A549 (cell line): Measurements from ENCODE around the gene CEP83. TPM values are rescaled to one million over a fixed set of nuclear protein-coding genes. Genes with fewer than 3 reads are reported as not detected.

Source experiments
- ATAC-seq, 2 experiments: fragments of 200-7000 bp in 1 of 2; fragments of >200 bp in 1 of 2; cut with Nextera tagmentation in 1 of 2; cut with Tn5 transposase in 1 of 2; 3 replicates each; pipeline versions ENCODE4 v1.8.0 to v1.9.1; 2018 to 2020; ENCODE audit warnings: mild to moderate bottlenecking in 1 of 2, moderate library complexity in 1 of 2
- CTCF ChIA-PET: fragments of 300-600 bp; sonication (Branson Sonifier 250); formaldehyde crosslinking; extraction: SDS; loops from one replicate; lab custom pipeline; 2021; ENCODE audit warnings: antibody characterized with exemption, inconsistent platforms; lab: Yijun Ruan, JAX
- POLR2A ChIA-PET: fragments of 350-600 bp; formaldehyde crosslinking; extraction: SDS; loops from one replicate; lab custom pipeline; 2021; ENCODE audit warnings: antibody characterized with exemption, inconsistent platforms; lab: Yijun Ruan, JAX
- DNase-seq, 2 experiments: peaks; one replicate each; pipeline versions ENCODE4 v3.0.0 to v3.0.0-alpha.2; 2011 to 2016; ENCODE audit warnings: low read depth in 1 of 2, low spot score in 1 of 2
- FAIRE-seq: peaks from 2 replicates; lab custom pipeline; 2011; peaks lifted over from hg19 to GRCh38; lab: Jason Lieb, UNC
- H3K27ac ChIP-seq, 2 experiments: fragments of >200 bp; sonication (Bioruptor Twin); formaldehyde crosslinking; 3 replicates each; pipeline ENCODE4 v1.5.1; 2016 to 2017
- H3K4me1 ChIP-seq: fragments of >200 bp; sonication (Bioruptor Twin); formaldehyde crosslinking; 3 replicates; pipeline ENCODE4 v1.6.1; 2016
- H3K4me2 ChIP-seq: fragments of >200 bp; sonication (Bioruptor Twin); formaldehyde crosslinking; 3 replicates; pipeline ENCODE4 v1.6.1; 2016
- H3K4me3 ChIP-seq: fragments of >200 bp; sonication (Bioruptor Twin); formaldehyde crosslinking; 3 replicates; pipeline ENCODE4 v1.5.1; 2016
- H3K9me3 ChIP-seq: fragments of >200 bp; sonication (Bioruptor Twin); formaldehyde crosslinking; 3 replicates; pipeline ENCODE4 v1.6.1; 2016
- ATOH8 ChIP-seq: fragments of 250-450 bp; sonication (Bioruptor Pico); IDR thresholded peaks from 2 replicates; pipeline ENCODE4 v1.5.0; 2020; ENCODE audit warnings: low read depth, mild to moderate bottlenecking, moderate library complexity
- BCL3 ChIP-seq: fragments of >200 bp; sonication (Bioruptor Twin); formaldehyde crosslinking; IDR thresholded peaks from 3 replicates; pipeline ENCODE4 v1.6.1; 2016
- CBX8 ChIP-seq: fragments of 200-600 bp; sonication (generic); IDR thresholded peaks from 2 replicates; pipeline ENCODE4 v1.6.1; 2016
- CHD4 ChIP-seq: fragments of 200-600 bp; sonication (generic); IDR thresholded peaks from 2 replicates; pipeline ENCODE4 v1.6.1; 2016; ENCODE audit warnings: antibody characterized with exemption, mild to moderate bottlenecking, borderline replicate concordance
- E2F6 ChIP-seq: IDR thresholded peaks from 2 replicates; pipeline ENCODE4 v1.6.1; 2012; ENCODE audit warnings: low read depth, borderline replicate concordance
- EP300 ChIP-seq, 2 experiments: fragments of >200 bp; sonication (Bioruptor Twin); formaldehyde crosslinking; IDR thresholded peaks; 2 replicates in 1 of 2; 3 replicates in 1 of 2; pipeline ENCODE4 v1.6.1; 2016 to 2017
- HDAC2 ChIP-seq: fragments of 200-600 bp; sonication (generic); IDR thresholded peaks from 2 replicates; pipeline ENCODE4 v1.6.1; 2016
- HMGXB4 ChIP-seq: fragments of 250-450 bp; sonication (Bioruptor Pico); IDR thresholded peaks from 2 replicates; pipeline ENCODE4 v1.5.0; 2021; ENCODE audit warnings: mild to moderate bottlenecking, moderate library complexity, borderline replicate concordance
- JUN ChIP-seq, 2 experiments: fragments of >200 bp; sonication (Bioruptor Twin); formaldehyde crosslinking; IDR thresholded peaks; 2 replicates in 1 of 2; 3 replicates in 1 of 2; pipeline ENCODE4 v1.6.1; 2016 to 2017
- KDM1A ChIP-seq: fragments of 200-600 bp; sonication (generic); IDR thresholded peaks from 2 replicates; pipeline ENCODE4 v1.6.1; 2016; ENCODE audit warnings: low read depth, mild to moderate bottlenecking
- MAX ChIP-seq: IDR thresholded peaks from 2 replicates; pipeline ENCODE4 v1.6.1; 2012
- MYC ChIP-seq: IDR thresholded peaks from 2 replicates; pipeline ENCODE4 v1.6.1; 2012; ENCODE audit warnings: mild to moderate bottlenecking, inconsistent platforms, low read length, improper control_type of control experiment, borderline replicate concordance
- NR3C1 ChIP-seq: fragments of >200 bp; sonication (Bioruptor Twin); formaldehyde crosslinking; IDR thresholded peaks from 3 replicates; pipeline ENCODE4 v1.6.1; 2017
- PHF8 ChIP-seq: fragments of 200-600 bp; sonication (generic); IDR thresholded peaks from 2 replicates; pipeline ENCODE4 v1.6.1; 2016; ENCODE audit warnings: low read depth, mild to moderate bottlenecking, antibody characterized with exemption, moderate library complexity, borderline replicate concordance
- POLR2A ChIP-seq: IDR thresholded peaks from 2 replicates; pipeline ENCODE4 v1.6.1; 2012; ENCODE audit warnings: mild to moderate bottlenecking, low read length
- RFX5 ChIP-seq: fragments of 450-650 bp; IDR thresholded peaks from 2 replicates; pipeline ENCODE4 v1.7.1; 2014; ENCODE audit warnings: antibody characterized with exemption, mild to moderate bottlenecking, moderate library complexity
- RNF2 ChIP-seq: fragments of 200-600 bp; sonication (generic); IDR thresholded peaks from 2 replicates; pipeline ENCODE4 v1.6.1; 2016; ENCODE audit warnings: low read depth, mild to moderate bottlenecking, antibody characterized with exemption, moderate library complexity, borderline replicate concordance
- TP53 ChIP-seq: fragments of 250-450 bp; sonication (Bioruptor Pico); IDR thresholded peaks from 2 replicates; pipeline ENCODE4 v1.5.0; 2021; ENCODE audit warnings: mild to moderate bottlenecking, moderate library complexity
- USF2 ChIP-seq: fragments of 450-650 bp; IDR thresholded peaks from 2 replicates; pipeline ENCODE4 v1.6.1; 2014; ENCODE audit warnings: antibody characterized with exemption
- ZFP36 ChIP-seq: fragments of 450-650 bp; IDR thresholded peaks from 2 replicates; pipeline ENCODE4 v1.6.1; 2014; ENCODE audit warnings: borderline replicate concordance; ENCODE audit not compliant: partially characterized antibody
- WGBS: methylation state at CpG from one replicate; pipeline ENCODE4 v1.1.6; 2017; ENCODE audit errors: missing lambda C conversion rate; 5-methylcytosine and 5-hydroxymethylcytosine counted together
- polyA minus RNA-seq: library from RNA; depleted of rRNA, polyadenylated mRNA; stranded (reverse); fragments of >200 nt; gene quantifications from 2 replicates; pipeline ENCODE4 v1.2.3, GENCODE V29; 2011; rRNA and poly(A)+ RNA removed
- polyA plus RNA-seq, 4 experiments: library from polyadenylated mRNA; depleted of rRNA in 3 of 4; stranded (reverse); fragments of >200 nt; fragmentation: RNase III in 1 of 4; extraction: RNeasy Plus Mini Kit Qiagen cat#74134 plus additional on column Dnase treatment in 1 of 4; gene quantifications; 2 replicates in 3 of 4; 3 replicates in 1 of 4; pipeline ENCODE4 v1.2.3, GENCODE V29; 2011 to 2017

CEP83 gene
- polyA plus RNA-seq (2011; rRNA removed) = 17.7 and 21.4 TPM in 2 replicates
- 4.3 and 4.8 TPM in 2 replicates for polyA plus RNA-seq (2012; cell fraction: cytosol; rRNA removed)
- 4.6 and 9.7 TPM in 2 replicates for polyA plus RNA-seq (2012; cell fraction: nucleus; rRNA removed)
- polyA plus RNA-seq (2017; fragmentation: RNase III; extraction: RNeasy Plus Mini Kit Qiagen cat#74134 plus additional on column Dnase treatment) = 7.0 to 9.8 TPM (median 8.5 TPM) in 3 replicates
- polyA minus RNA-seq = 4.7 and 11.4 TPM in 2 replicates

- POLR2A ChIA-PET = interaction anchor here (0.7 kb wide), 1 partner anchor 171 kb away, joined by 3 read pairs; no protein-coding TSS in a partner anchor
- no peaks in the 10 kb centered on the region for H3K9me3 ChIP-seq
- DNase-seq = peak; percentile 94 to 96
- peak; percentile 99 for ATAC-seq
- H3K4me2 ChIP-seq = peak within 1 kb of the TSS; percentile 82
- H3K4me1 ChIP-seq = peaks cover 8% of the 10 kb centered on the region; the same call in 2 of the 3 replicates
- H3K4me3 ChIP-seq = peak within 1 kb of the TSS; percentile 76
- no peak for FAIRE-seq
- WGBS = 3% methylated on average over 59 of the region's 77 CpGs
- H3K27ac ChIP-seq = peak within 1 kb of the TSS; percentile 87 to 93
- TF ChIP-seq E2F6 = peak; percentile 87
- TF ChIP-seq CBX8 = no peak
- no peak for TF ChIP-seq EP300 (IDR thresholded peaks at IDR 0.05)
- TF ChIP-seq PHF8 = peak; percentile 93; the same call in 1 of the 2 replicates
- TF ChIP-seq MYC = peak; percentile 56; the same call in 1 of the 2 replicates
- TF ChIP-seq RNF2 = peak; percentile 24; the same call in 1 of the 2 replicates
- peak; percentile 39; the same call in 1 of the 2 replicates for TF ChIP-seq RFX5
- peak; percentile 66 for TF ChIP-seq POLR2A
- TF ChIP-seq KDM1A = no peak
- no peak for TF ChIP-seq HDAC2
- TF ChIP-seq JUN (IDR thresholded peaks at IDR 0.05) = peak in 1 of 2 experiments; percentile 84; a peak in 3 of 5 replicates
- TF ChIP-seq USF2 = peak; percentile 58
- no peak for TF ChIP-seq NR3C1
- no peak for TF ChIP-seq ZFP36
- peak; percentile 87 for TF ChIP-seq MAX
- no peak for TF ChIP-seq ATOH8 (CRISPR knock-in tag)
- peak; percentile 58; the same call in 1 of the 2 replicates for TF ChIP-seq TP53 (CRISPR knock-in tag)
- no peak for TF ChIP-seq CHD4
- TF ChIP-seq BCL3 = peak; percentile 83; the same call in 2 of the 3 replicates
- TF ChIP-seq HMGXB4 (CRISPR knock-in tag) = 0 out of 2 replicates have a peak, but pooled peaks have one; percentile 53
- CTCF ChIA-PET = interaction anchor here (0.7 kb wide), 1 partner anchor 313 kb away, joined by 3 read pairs; no protein-coding TSS in a partner anchor
Observed at GRCh38 chr12:94459728-94460615, at the start of gene CEP83. Gene CEP83 (minus strand): TSS chr12:94459867. CDS start chr12:94412490, 47,377 bp downstream.
